ENCODE results near the gene NT5DC1.

DNA sequence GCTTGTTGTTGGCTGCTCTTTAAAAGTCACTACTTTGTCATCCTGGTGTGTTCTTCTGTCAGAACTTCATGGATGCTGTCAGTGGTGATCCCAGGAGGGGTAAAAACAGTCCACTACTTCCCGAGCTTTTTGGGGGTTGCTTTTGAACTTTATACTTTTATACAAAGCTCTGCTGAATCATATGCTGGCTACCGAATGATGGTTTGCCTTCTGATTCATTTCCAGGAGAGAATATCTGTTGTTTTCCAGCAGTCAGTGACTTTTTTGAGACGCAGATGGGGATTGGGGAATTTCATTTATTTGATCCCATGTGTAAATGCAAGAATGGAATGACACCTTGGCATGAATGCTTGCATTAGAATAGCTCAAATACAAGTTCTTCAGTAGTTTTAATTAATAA lies 58.0 kb downstream of the NT5DC1 start:
- TF ChIP-seq POLR2A (IDR thresholded peaks at IDR 0.05) (no peak), EP300 (IDR thresholded peaks at IDR 0.05) (no peak)
- TF ChIP-seq, protein P1, sequence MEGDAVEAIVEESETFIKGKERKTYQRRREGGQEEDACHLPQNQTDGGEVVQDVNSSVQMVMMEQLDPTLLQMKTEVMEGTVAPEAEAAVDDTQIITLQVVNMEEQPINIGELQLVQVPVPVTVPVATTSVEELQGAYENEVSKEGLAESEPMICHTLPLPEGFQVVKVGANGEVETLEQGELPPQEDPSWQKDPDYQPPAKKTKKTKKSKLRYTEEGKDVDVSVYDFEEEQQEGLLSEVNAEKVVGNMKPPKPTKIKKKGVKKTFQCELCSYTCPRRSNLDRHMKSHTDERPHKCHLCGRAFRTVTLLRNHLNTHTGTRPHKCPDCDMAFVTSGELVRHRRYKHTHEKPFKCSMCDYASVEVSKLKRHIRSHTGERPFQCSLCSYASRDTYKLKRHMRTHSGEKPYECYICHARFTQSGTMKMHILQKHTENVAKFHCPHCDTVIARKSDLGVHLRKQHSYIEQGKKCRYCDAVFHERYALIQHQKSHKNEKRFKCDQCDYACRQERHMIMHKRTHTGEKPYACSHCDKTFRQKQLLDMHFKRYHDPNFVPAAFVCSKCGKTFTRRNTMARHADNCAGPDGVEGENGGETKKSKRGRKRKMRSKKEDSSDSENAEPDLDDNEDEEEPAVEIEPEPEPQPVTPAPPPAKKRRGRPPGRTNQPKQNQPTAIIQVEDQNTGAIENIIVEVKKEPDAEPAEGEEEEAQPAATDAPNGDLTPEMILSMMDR (IDR thresholded peaks at IDR 0.05): no peak

Measured in tibial nerve (tissue), 4 donors.